HEK293 (cell line): ENCODE data around the gene JMJD6.
A peak's percentile ranks its signal among the peaks of the same experiment; 100 is the strongest.

Experiments
- CTCF ChIA-PET: fragments of 350-600 bp; formaldehyde crosslinking; extraction: SDS; loops from one replicate; lab custom pipeline; 2021; ENCODE audit warnings: antibody characterized with exemption; lab: Yijun Ruan, JAX
- POLR2A ChIA-PET: fragments of 300-600 bp; formaldehyde crosslinking; extraction: SDS; loops from one replicate; lab custom pipeline; 2020; ENCODE audit warnings: antibody characterized with exemption, inconsistent platforms; lab: Yijun Ruan, JAX
- H3K27ac ChIP-seq: fragments of 200-500 bp; sonication (Bioruptor generic); 2 replicates; pipeline ENCODE4 v1.5.1; 2014; ENCODE audit warnings: low read depth, low read length, control low read depth, inconsistent platforms; ENCODE audit errors: extremely low read depth
- H3K36me3 ChIP-seq, 2 experiments: fragments of 200-500 bp in 1 of 2; sonication (Bioruptor generic) in 1 of 2; 1 replicate in 1 of 2; 2 replicates in 1 of 2; pipeline ENCODE4 v1.5.1; 2014 to 2017; ENCODE audit warnings: inconsistent platforms in 2 of 2, low read length in 2 of 2; ENCODE audit not compliant: control insufficient read depth in 2 of 2, insufficient read depth in 1 of 2
- H3K4me1 ChIP-seq: fragments of 200-500 bp; sonication (Bioruptor generic); 2 replicates; pipeline ENCODE4 v1.5.1; 2014; ENCODE audit warnings: mild to moderate bottlenecking, low read length, inconsistent platforms; ENCODE audit not compliant: control insufficient read depth, insufficient read depth
- H3K4me3 ChIP-seq: 2 replicates; pipeline ENCODE4 v1.5.1; 2011; ENCODE audit warnings: low read depth, mild to moderate bottlenecking, control low read depth, low read length, moderate library complexity
- H3K9me3 ChIP-seq: fragments of 200-500 bp; sonication (Bioruptor generic); 2 replicates; pipeline ENCODE4 v1.5.1; 2014; ENCODE audit warnings: low read depth, low read length, inconsistent platforms; ENCODE audit not compliant: control insufficient read depth, insufficient read depth
- PRDM4 ChIP-seq: fragments of 450-650 bp; formaldehyde crosslinking; IDR thresholded peaks from 2 replicates; pipeline ENCODE4 v1.5.1; 2017; ENCODE audit warnings: missing biosample characterization, missing genetic modification characterization
- ZFHX2 ChIP-seq: fragments of 450-650 bp; formaldehyde crosslinking; conservative IDR thresholded peaks from 2 replicates; pipeline ENCODE4 v1.5.1; 2016; ENCODE audit warnings: missing biosample characterization, missing genetic modification characterization
- ZNF148 ChIP-seq: fragments of 450-650 bp; formaldehyde crosslinking; IDR thresholded peaks from 2 replicates; pipeline ENCODE4 v1.5.0; 2017; ENCODE audit warnings: missing biosample characterization, missing genetic modification characterization, borderline replicate concordance
- ZNF174 ChIP-seq: fragments of 450-650 bp; formaldehyde crosslinking; IDR thresholded peaks from 2 replicates; pipeline ENCODE4 v1.5.0; 2017; ENCODE audit warnings: missing biosample characterization, mild to moderate bottlenecking, missing genetic modification characterization
- ZNF341 ChIP-seq: fragments of 450-650 bp; formaldehyde crosslinking; IDR thresholded peaks from 2 replicates; pipeline ENCODE4; 2016; ENCODE audit warnings: low read depth, missing biosample characterization, missing genetic modification characterization
- ZNF449 ChIP-seq: fragments of 450-650 bp; formaldehyde crosslinking; IDR thresholded peaks from 2 replicates; pipeline ENCODE4 v1.5.1; 2017; ENCODE audit warnings: missing biosample characterization, mild to moderate bottlenecking, missing genetic modification characterization, moderate library complexity
- ZNF585B ChIP-seq: fragments of 450-650 bp; formaldehyde crosslinking; IDR thresholded peaks from 2 replicates; pipeline ENCODE4 v1.5.1; 2016; ENCODE audit warnings: missing biosample characterization, missing genetic modification characterization
- ZNF654 ChIP-seq: fragments of 450-650 bp; formaldehyde crosslinking; IDR thresholded peaks from 2 replicates; pipeline ENCODE4 v1.5.1; 2016; ENCODE audit warnings: low read depth, missing biosample characterization, missing genetic modification characterization
- ZNF692 ChIP-seq: fragments of 450-650 bp; formaldehyde crosslinking; IDR thresholded peaks from 2 replicates; pipeline ENCODE4 v1.5.1; 2016; ENCODE audit warnings: missing biosample characterization, missing genetic modification characterization
- ZNF792 ChIP-seq: fragments of 450-650 bp; formaldehyde crosslinking; IDR thresholded peaks from 2 replicates; pipeline ENCODE4 v1.5.1; 2016; ENCODE audit warnings: missing biosample characterization, missing genetic modification characterization
- ZSCAN4 ChIP-seq: fragments of 450-650 bp; formaldehyde crosslinking; IDR thresholded peaks from 2 replicates; pipeline ENCODE4 v1.5.1; 2017; ENCODE audit warnings: missing biosample characterization, missing genetic modification characterization

JMJD6 gene

GRCh38 chr17:76755285-76755684, 28.9 kb upstream of the JMJD6 start:
- H3K4me1 ChIP-seq = no peaks in the 10 kb centered on the region
- CTCF ChIA-PET = interaction anchor here (0.6 to 0.7 kb wide), 6 partner anchors 33 to 350 kb away, joined by 3 to 5 read pairs (median 4); no protein-coding TSS in a partner anchor
- H3K4me3 ChIP-seq = no peak overlapping the region
- POLR2A ChIA-PET = interaction anchor here (0.7 to 1.0 kb wide), 2 partner anchors 12 to 18 kb away, joined by 3 to 5 read pairs; no protein-coding TSS in a partner anchor
- no peak overlapping the region for H3K27ac ChIP-seq
- no peak for TF ChIP-seq ZNF692 (tag by site-specific recombination)
- TF ChIP-seq ZNF585B (tag by site-specific recombination) = no peak
- no peak for TF ChIP-seq ZNF174 (tag by site-specific recombination)
- TF ChIP-seq ZNF148 = no peak
- no peak for TF ChIP-seq ZNF654
- TF ChIP-seq PRDM4 (tag by site-specific recombination) = peak; percentile 50; the same call in 1 of the 2 replicates
- no peak for TF ChIP-seq ZNF341 (tag by site-specific recombination)
- TF ChIP-seq ZNF449 (tag by site-specific recombination) = no peak
- no peaks in the 10 kb centered on the region for H3K9me3 ChIP-seq
- peaks cover 54 to 61% of the 10 kb centered on the region in 2 experiments for H3K36me3 ChIP-seq

- peaks cover 52 to 65% of the 10 kb centered on the region in 2 experiments for H3K36me3 ChIP-seq
- no peaks in the 10 kb centered on the region for H3K9me3 ChIP-seq
- 0 out of 2 replicates have a peak, but pooled peaks have one; percentile 27 for TF ChIP-seq ZFHX2
- no peak for TF ChIP-seq ZSCAN4
- TF ChIP-seq ZNF792 = no peak
- H3K4me3 ChIP-seq = no peak overlapping the region
- H3K27ac ChIP-seq = no peak overlapping the region
- POLR2A ChIA-PET = interaction anchor here (0.7 kb wide), 1 partner anchor 222 kb away, joined by 4 read pairs; no protein-coding TSS in a partner anchor
- H3K4me1 ChIP-seq = no peaks in the 10 kb centered on the region
- CTCF ChIA-PET = interaction anchor here (0.6 kb wide), 1 partner anchor 39 kb away, joined by 5 read pairs; no protein-coding TSS in a partner anchor
Observed at GRCh38 chr17:76753061-76753961, 26.9 kb upstream of the JMJD6 start.
